Activated CD8-positive, alpha-beta memory T cell treated with anti-CD3 and anti-CD28 coated beads for 36 hours (primary cell): ENCODE data around the gene CRMP1. TPM values are rescaled to one million over a fixed set of nuclear protein-coding genes. Genes with fewer than 3 reads are reported as not detected.

ENCODE experiments used
- CTCF ChIA-PET: fragments of 350-600 bp; sonication (Branson Sonifier 250); formaldehyde crosslinking; loops from one replicate; lab custom pipeline; 2021; ENCODE audit warnings: antibody characterized with exemption; lab: Charles Lee
- POLR2A ChIA-PET: fragments of 350-600 bp; sonication (Branson Sonifier 250); formaldehyde crosslinking; loops from one replicate; lab custom pipeline; 2021; ENCODE audit warnings: antibody characterized with exemption; lab: Charles Lee
- total RNA-seq, 2 experiments: library from RNA; stranded (reverse); gene quantifications; one replicate each; pipeline ENCODE4 v1.2.3, GENCODE V29; 2021

CRMP1 gene
- total RNA-seq, 2 experiments from 2014 or later, result not detected

DNA sequence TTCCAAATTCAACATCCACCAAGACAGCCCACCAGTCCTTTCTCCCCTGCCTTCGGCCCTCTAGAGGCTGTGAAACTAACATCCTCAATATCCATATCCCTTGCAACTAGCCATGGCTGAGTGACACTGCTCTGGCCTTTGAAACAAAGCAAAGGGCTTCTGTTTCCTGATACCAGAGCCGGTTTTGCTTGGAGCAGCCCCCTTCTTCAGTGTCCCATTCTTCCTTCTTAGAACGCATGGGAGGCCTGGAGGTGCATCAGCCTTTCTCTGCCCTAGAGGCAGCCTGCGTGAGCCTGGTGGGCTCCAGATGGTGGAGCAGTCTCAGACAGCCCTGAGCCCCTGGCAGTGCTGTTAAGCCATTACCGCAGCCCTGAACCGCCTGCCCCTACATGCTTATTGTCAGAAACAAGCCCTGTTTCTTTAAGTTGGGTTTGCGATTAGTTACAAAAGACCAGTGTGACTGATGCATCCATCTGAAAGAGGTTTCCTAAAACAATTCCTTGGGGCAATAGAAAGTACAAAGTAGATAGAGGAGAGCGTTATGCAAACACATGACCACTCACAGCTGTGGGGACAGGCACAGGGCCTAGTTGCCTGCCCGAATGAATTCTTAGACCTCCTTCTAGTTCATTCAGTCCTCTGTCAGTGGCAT, 107.8 kb downstream of the CRMP1 start:
- CTCF ChIA-PET, result no interaction called here
- POLR2A ChIA-PET, result no interaction called here

DNA sequence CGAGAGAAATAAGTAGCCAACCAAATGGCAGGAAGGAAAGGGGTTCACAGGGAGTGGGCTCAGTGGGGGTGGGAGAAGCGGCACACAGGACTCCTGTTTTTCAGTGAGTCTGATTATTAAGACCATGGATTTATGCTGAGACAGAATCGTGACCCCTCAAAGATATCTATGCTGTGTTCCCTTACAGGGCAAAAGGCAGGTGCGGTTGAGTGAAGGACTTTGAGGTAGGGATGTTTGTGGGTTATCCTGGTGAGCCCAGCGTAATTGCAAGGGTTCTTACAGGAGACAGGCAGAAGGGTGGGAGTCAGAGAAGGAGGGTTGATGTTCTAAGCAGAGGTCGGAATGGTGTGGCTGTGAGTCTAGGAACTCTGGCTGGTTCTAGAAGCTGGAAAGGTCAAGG, 108.9 kb downstream of the CRMP1 start:
- ChIA-PET POLR2A (no interaction called here), CTCF (no interaction called here)

DNA sequence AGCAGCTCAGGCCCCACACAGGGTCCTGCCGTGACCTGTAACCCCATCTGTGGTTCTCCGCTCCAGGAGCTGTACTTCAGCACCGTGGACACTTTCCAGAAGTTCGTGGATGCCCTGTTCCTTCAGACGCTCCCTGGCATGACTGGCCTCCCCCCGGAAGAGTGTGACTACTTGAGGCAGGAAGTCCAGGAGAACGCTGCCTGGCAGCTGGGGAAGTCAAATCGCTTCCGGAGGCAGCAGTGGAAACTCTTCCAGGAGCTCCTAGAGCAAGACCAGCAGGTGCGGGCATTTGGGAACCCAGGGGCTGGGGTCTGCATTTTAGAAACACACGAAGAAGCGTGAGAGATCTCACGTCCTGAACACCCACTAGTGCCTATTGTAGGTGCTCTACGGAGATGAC, 109.4 kb downstream of the CRMP1 start:
- POLR2A ChIA-PET, result no interaction called here

DNA sequence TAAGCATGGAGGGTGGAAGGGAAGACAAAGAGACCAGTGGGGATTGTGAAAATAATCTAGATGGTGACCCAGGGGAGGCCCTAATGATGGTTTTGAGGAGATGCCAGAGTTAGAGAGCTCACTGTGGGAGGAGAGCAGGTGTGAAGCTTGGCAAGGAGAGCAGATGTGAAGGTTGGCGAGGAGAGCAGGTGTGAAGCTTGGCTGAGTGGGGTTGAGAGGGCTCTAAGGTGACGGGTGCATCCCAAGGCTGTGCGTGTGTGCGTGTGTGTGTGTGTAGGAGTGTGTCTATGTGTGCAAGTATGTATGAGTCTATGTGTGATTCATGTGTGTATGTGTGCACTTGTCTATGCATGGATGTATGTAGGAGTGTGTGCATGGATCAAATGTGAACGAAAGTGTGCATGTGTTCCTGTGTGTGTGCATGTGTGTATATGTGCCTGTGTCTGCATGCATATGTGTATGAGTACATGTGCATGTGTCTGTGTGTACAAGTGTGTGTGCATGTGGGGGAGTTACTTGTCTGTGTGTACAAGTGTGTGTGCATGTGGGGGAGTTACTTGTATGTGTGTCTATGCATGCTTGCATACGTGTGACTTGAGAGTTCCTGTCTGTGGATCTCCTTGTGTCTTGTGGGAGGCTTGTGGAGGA, 109.9 kb downstream of the CRMP1 start:
- CTCF ChIA-PET, result no interaction called here

More for the DNA sequence above, 109.4 kb downstream of the CRMP1 start:
- CTCF ChIA-PET, result no interaction called here

DNA sequence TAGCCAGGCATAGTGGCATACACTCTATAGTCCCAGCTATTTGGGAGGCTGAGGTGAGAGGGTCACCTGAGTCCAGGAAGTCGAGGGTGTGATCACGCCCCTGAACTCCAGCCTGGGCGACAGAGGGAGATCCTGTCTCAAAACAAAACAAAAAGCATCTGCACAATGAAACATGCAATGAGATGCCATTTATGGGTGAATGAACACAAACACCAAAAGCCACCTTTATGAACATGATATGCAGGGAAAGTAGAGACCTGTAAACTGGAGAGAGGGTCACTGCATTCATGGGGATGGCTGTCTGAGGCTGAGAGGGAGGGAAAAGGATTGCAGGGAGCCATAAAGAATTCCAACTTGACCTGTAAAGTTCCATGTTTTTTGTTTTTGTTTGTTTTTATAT, 111.2 kb downstream of the CRMP1 start:
- POLR2A ChIA-PET, result no interaction called here
- CTCF ChIA-PET, result no interaction called here

More for the DNA sequence above, 109.9 kb downstream of the CRMP1 start:
- POLR2A ChIA-PET, result no interaction called here

DNA sequence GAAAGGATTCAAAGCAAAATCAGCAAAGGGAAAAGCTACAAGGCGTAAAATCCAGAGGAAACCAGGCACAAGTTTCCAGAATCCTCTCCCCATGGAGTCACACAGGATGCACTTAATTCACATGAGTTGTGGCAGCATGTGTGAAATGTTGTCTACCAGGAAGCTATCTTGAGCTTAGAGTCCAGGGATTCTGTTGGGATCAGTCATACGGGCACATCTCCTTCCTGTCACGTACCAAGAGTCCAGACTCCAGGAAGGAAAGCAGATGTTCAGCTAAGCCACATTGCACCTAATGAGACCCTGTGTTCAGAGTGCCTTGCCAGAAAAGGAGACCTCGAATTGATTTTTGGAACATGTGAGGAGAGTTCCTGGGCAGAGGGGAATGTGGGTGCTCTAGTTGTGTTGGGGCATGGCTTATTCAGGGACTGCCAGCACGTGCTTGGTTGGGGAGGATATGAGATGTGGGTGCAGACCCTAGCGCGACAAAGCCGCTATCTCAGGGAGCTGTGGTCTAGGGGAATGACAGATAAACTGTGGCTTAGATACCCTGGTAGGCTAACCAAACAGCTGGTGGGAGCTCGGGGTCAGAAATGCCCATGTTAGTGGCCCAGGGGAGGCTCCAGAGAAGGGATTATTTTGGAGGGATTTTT, 111.9 kb downstream of the CRMP1 start:
- POLR2A ChIA-PET, result no interaction called here
- CTCF ChIA-PET, result no interaction called here

DNA sequence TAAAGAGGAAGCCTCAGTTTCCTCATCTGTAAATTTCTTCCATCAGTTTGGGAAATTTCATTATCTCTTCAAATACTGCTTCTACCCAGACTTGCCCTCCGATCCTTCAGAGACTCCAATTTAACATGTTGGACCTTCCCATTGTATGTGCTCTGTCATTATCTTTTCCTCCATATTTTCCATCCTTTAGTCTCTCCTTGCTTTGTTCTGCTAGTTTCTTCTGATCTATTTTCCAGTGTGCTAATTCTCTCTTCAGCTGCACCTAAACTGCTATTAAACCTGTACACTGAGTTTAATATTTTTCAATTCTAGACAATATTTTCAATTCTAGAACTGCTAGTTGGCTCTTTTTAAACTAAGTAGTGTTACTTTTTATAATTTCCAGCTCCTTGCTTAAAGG, 116.4 kb downstream of the CRMP1 start:
- CTCF ChIA-PET, result no interaction called here
- POLR2A ChIA-PET, result no interaction called here

DNA sequence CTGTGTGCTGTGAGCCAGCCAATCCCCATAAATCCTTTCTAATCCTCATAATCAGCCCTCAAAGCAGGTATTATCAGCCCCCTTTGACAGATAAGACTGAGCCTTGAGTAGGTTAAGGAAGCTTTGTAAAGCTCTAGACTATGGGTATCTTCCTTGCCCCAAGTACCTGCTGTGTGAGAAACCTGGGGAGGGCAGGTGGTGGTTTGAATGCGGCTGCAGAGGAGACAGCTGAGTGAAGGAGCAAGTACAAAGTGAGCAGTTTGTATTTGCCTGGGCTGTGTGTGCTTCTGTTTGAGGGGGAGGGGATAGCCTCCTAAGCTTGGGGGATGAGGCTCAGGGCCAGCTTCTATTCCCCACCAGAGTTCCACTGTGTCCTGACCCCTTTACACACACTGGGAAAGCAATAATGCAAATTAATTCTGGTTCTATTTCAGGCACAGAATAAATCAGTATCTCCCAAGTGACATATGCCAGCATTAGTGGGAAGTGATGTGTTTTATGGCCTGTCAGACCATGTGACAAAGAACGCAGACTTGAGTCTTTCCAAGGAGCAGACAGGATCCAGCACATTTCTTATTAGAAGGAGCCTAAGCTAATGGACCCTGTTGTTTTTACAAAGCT, 118.4 kb downstream of the CRMP1 start:
- CTCF ChIA-PET, result no interaction called here
- POLR2A ChIA-PET, result no interaction called here

DNA sequence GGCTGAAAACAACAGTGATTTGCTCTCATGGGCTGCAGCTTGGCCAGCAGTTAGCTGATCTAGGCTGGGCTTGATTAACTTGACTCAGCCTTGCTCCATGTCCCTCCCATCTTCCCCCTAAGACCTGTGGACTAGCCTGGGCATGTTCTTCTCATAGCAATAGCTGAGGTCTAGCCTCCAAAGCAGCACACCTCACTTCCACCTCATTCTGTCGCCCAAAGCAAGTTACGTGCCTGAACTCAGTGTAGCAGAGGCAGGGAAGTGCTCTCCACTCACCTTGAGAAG, 119.7 kb downstream of the CRMP1 start:
- POLR2A ChIA-PET, result no interaction called here
- CTCF ChIA-PET, result no interaction called here

DNA sequence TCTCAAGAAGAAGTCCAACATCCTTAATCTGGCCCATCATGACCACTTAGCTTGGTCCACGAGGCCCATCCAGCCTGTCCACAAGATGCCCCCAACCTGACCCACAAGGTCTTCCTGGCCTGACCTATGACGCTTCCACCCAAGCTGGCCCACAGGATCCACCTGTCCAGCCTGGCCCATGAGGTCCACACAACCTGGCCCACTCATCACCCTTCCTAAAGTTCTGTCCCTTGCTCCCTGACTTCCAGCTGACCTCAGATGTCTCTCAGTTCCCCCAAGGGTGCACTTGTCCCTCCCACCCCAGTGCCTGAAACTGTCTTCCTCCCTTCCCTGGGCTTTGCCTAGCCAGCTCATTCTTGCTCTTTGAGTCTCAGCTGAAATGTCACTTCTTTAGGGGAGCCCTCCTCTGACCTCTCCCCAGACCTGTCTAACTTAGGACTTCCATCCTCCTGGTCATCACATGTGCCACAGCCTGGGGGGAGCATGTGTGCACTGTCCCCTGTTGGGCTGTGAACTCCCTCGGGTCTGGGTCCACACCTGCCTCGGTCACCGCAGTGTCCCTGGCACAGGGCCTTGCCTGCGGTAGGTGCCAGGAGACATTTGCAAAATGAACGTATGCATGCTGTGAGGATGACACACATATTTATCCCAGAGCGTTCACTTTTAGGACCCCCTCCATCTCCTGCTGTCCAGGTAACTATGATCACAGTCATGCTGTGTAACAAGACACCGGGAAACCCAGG, 120.2 kb downstream of the CRMP1 start:
- CTCF ChIA-PET, result no interaction called here

More for the DNA sequence above, 120.2 kb downstream of the CRMP1 start:
- POLR2A ChIA-PET, result no interaction called here

Other genes starting within 250 kb of the CRMP1 start
- gene EVC2, start 184.5 kb downstream of the CRMP1 start, total RNA-seq, result under 1 TPM; 0.82 to 0.89 TPM
- gene EVC, start 181.9 kb downstream of the CRMP1 start, total RNA-seq, result 1 to 10 TPM; 1.2 to 1.9 TPM
- under 1 TPM; 0.17 to 0.19 TPM for gene C4orf50, start 125.3 kb upstream of the CRMP1 start, total RNA-seq